ENCODE results near the gene KIF13A. TPM values are rescaled to one million over a fixed set of nuclear protein-coding genes. Genes with fewer than 3 reads are reported as not detected.

Gene KIF13A
- total and polyA plus RNA-seq, 9 of the 15 experiments (the other 6 are each of a cell fraction or from before 2014, with no cell fraction given), result 3.6 to 44.3 (median 29.7) TPM

DNA sequence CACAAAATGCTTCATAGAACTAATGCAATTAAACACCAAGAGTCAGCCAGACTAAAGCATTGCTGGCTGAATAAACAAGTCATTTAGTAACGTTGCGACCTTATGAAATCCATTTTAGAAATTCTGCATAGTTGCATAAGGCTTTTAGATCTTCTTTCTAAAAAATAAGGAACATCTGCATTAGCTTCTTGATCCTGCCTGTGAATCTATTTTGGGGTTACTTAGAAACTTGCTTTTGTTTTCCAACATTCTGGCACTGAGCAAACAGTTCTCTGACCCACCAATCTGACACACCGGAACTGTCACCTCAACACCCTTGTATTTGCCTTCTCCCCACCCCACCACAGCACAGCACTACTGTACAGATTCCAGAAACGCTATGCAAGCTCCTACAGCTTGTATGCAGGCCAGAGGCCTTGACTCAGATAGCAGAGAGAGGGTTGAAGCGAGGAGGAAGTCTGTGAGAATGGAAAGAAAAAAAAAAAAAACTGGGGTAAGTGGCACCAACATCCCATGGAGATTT is 55.0 kb downstream of the KIF13A start (continued):
- TF ChIP-seq, protein P1, sequence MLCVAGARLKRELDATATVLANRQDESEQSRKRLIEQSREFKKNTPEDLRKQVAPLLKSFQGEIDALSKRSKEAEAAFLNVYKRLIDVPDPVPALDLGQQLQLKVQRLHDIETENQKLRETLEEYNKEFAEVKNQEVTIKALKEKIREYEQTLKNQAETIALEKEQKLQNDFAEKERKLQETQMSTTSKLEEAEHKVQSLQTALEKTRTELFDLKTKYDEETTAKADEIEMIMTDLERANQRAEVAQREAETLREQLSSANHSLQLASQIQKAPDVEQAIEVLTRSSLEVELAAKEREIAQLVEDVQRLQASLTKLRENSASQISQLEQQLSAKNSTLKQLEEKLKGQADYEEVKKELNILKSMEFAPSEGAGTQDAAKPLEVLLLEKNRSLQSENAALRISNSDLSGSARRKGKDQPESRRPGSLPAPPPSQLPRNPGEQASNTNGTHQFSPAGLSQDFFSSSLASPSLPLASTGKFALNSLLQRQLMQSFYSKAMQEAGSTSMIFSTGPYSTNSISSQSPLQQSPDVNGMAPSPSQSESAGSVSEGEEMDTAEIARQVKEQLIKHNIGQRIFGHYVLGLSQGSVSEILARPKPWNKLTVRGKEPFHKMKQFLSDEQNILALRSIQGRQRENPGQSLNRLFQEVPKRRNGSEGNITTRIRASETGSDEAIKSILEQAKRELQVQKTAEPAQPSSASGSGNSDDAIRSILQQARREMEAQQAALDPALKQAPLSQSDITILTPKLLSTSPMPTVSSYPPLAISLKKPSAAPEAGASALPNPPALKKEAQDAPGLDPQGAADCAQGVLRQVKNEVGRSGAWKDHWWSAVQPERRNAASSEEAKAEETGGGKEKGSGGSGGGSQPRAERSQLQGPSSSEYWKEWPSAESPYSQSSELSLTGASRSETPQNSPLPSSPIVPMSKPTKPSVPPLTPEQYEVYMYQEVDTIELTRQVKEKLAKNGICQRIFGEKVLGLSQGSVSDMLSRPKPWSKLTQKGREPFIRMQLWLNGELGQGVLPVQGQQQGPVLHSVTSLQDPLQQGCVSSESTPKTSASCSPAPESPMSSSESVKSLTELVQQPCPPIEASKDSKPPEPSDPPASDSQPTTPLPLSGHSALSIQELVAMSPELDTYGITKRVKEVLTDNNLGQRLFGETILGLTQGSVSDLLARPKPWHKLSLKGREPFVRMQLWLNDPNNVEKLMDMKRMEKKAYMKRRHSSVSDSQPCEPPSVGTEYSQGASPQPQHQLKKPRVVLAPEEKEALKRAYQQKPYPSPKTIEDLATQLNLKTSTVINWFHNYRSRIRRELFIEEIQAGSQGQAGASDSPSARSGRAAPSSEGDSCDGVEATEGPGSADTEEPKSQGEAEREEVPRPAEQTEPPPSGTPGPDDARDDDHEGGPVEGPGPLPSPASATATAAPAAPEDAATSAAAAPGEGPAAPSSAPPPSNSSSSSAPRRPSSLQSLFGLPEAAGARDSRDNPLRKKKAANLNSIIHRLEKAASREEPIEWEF (CRISPR knock-in tag; IDR thresholded peaks at IDR 0.05), result no peak
- TF ChIP-seq, protein P2, sequence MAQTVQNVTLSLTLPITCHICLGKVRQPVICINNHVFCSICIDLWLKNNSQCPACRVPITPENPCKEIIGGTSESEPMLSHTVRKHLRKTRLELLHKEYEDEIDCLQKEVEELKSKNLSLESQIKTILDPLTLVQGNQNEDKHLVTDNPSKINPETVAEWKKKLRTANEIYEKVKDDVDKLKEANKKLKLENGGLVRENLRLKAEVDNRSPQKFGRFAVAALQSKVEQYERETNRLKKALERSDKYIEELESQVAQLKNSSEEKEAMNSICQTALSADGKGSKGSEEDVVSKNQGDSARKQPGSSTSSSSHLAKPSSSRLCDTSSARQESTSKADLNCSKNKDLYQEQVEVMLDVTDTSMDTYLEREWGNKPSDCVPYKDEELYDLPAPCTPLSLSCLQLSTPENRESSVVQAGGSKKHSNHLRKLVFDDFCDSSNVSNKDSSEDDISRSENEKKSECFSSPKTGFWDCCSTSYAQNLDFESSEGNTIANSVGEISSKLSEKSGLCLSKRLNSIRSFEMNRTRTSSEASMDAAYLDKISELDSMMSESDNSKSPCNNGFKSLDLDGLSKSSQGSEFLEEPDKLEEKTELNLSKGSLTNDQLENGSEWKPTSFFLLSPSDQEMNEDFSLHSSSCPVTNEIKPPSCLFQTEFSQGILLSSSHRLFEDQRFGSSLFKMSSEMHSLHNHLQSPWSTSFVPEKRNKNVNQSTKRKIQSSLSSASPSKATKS (CRISPR knock-in tag; IDR thresholded peaks at IDR 0.05), result no peak
- TF ChIP-seq SRF (CRISPR knock-in tag; IDR thresholded peaks at IDR 0.05) (no peak), PTTG1 (tag; IDR thresholded peaks at IDR 0.05; ENCODE audit: low read depth) (no peak), SOX6 (IDR thresholded peaks at IDR 0.05) (peak; percentile 51; the same call in 1 of the 2 replicates), SMARCA5 (IDR thresholded peaks at IDR 0.05) (no peak), ZNF140 (CRISPR knock-in tag; IDR thresholded peaks at IDR 0.05) (no peak), JUND (IDR thresholded peaks at IDR 0.05; ENCODE audit: borderline replicate concordance, low read depth, low read length) (peak; percentile 50; the same call in 1 of the 2 replicates), JUND (tag; IDR thresholded peaks at IDR 0.05; ENCODE audit: borderline replicate concordance, low read depth, low read length) (peak; percentile 70; the same call in 1 of the 3 replicates), BMI1 (IDR thresholded peaks at IDR 0.05; ENCODE audit: low read length) (no peak), ZFP30 (CRISPR knock-in tag; IDR thresholded peaks at IDR 0.05; ENCODE audit: borderline replicate concordance) (no peak), WHSC1 (IDR thresholded peaks at IDR 0.05; ENCODE audit: low read length) (no peak)
- TF ChIP-seq, protein P3, sequence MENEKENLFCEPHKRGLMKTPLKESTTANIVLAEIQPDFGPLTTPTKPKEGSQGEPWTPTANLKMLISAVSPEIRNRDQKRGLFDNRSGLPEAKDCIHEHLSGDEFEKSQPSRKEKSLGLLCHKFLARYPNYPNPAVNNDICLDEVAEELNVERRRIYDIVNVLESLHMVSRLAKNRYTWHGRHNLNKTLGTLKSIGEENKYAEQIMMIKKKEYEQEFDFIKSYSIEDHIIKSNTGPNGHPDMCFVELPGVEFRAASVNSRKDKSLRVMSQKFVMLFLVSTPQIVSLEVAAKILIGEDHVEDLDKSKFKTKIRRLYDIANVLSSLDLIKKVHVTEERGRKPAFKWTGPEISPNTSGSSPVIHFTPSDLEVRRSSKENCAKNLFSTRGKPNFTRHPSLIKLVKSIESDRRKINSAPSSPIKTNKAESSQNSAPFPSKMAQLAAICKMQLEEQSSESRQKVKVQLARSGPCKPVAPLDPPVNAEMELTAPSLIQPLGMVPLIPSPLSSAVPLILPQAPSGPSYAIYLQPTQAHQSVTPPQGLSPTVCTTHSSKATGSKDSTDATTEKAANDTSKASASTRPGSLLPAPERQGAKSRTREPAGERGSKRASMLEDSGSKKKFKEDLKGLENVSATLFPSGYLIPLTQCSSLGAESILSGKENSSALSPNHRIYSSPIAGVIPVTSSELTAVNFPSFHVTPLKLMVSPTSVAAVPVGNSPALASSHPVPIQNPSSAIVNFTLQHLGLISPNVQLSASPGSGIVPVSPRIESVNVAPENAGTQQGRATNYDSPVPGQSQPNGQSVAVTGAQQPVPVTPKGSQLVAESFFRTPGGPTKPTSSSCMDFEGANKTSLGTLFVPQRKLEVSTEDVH (IDR thresholded peaks at IDR 0.05; ENCODE audit: low read depth, partially characterized antibody), result no peak
